Peyer's patch (tissue), 4 donors: Measurements from ENCODE around the gene TMC1. TPM values are rescaled to one million over a fixed set of nuclear protein-coding genes. Genes with fewer than 3 reads are reported as not detected.
"Not testable (repeated sequence)": the region's sequence is repeated elsewhere in the genome, so short reads cannot be mapped to it uniquely, and the experiment has no call there.

Experiments
- DNase-seq, 3 donors: peaks; one replicate each; pipeline ENCODE4 v3.0.0-alpha.2; 2017 to 2019
- H3K27ac ChIP-seq, 4 donors: fragments of 200-600 bp; sonication (generic); one replicate each; pipeline ENCODE4 v1.5.1; 2016 to 2019
- H3K27me3 ChIP-seq, 2 donors: fragments of 200-600 bp; sonication (generic); one replicate each; pipeline ENCODE4 v1.5.1; 2019
- H3K36me3 ChIP-seq, 3 donors: fragments of 200-600 bp; sonication (generic); one replicate each; pipeline ENCODE4 v1.5.1; 2016 to 2019
- H3K4me1 ChIP-seq, 4 donors: fragments of 200-600 bp; sonication (generic); one replicate each; pipeline ENCODE4 v1.5.1; 2016 to 2019
- H3K4me3 ChIP-seq, 4 donors: fragments of 200-600 bp; sonication (generic); 1 replicate in 3 of 4; 2 replicates in 1 of 4; pipeline ENCODE4 v1.5.1; 2016 to 2019; ENCODE audit warnings: mild to moderate bottlenecking in 1 of 4
- H3K9me3 ChIP-seq, 4 donors: fragments of 200-600 bp; sonication (generic); one replicate each; pipeline ENCODE4 v1.5.1; 2016 to 2019; ENCODE audit warnings: mild to moderate bottlenecking in 1 of 4
- CTCF ChIP-seq, 6 experiments: fragments of 450-650 bp in 4 of 6; fragments of 200-600 bp in 2 of 6; sonication (generic) in 1 of 6; IDR thresholded peaks; one replicate each; pipeline ENCODE4 v1.5.1; 2017 to 2019; ENCODE audit warnings: antibody characterized with exemption in 6 of 6, mild to moderate bottlenecking in 3 of 6, moderate library complexity in 1 of 6
- POLR2A ChIP-seq, 2 donors: fragments of 450-650 bp; IDR thresholded peaks; one replicate each; pipeline ENCODE4 v1.5.1; 2017; ENCODE audit warnings: antibody characterized with exemption in 2 of 2, mild to moderate bottlenecking in 2 of 2, moderate library complexity in 2 of 2
- total RNA-seq, 4 donors: library from RNA; depleted of rRNA; stranded (reverse); fragments of >200 nt; gene quantifications; one replicate each; pipeline ENCODE4 v1.1.0, GENCODE V29; 2016

Gene TMC1
- total RNA-seq, result not detected

DNA sequence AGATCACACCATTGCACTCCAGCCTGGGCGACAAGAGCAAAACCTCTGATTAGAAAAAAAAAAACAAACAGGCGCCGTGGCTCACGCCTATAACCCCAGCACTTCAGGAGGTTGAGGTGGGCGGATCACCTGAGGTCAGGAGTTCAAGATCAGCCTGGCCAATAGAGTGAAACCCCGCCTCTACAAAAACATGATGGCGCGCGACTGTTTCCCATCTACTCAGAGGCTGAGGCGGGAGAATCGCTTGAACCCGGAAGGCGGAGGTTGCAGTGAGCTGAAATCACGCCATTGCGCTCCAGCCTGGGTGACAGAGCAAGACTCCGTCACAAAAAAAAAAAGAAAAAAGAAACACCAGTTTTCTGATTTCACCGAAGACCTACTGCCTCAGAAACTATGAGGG, at the start of gene TMC1:
Gene TMC1, plus strand, starts transcription at position 193 of the 400 bp plus-strand sequence. CDS start 127,041 bp downstream, outside the sequence.
- H3K4me1 ChIP-seq, H3K9me3 ChIP-seq, H3K27ac ChIP-seq, H3K27me3 ChIP-seq, DNase-seq, H3K36me3 ChIP-seq, H3K4me3 ChIP-seq: not testable (repeated sequence)

DNA sequence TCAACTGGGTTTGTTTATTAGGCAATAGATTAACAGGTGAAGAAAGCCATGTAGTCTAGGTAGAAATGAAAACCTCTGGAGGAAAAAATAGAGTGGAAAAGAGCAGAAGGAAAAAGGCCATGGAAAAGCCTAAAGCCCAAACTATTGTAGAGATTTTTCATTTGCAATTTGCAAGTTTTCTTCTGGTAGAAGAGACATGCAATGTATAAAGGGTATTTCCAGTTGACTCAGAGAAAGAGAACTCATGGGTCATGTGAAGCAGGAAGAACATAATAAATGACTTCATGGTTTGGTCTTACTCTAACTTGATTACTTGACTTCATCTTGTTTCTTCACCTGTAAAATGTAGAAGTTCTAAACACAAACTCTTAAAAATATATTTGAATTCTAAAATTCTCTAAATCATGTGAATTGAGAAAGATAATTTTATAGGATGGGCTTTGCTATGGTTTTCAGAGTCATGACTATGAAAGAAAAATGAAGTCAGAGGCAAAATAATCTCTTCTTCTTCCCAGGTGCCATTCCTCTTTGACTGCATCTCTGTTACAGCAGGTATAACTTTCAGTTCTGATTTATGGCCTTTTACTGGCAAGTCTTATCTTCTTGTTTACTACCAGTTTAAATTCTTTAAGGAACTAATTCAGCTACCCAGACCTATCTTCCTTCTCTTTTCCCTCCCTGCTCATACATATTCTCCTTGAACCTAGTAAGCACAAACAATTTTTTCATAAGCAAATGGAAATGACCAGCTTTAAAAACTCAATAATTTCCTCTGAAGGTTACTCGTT, 47.7 kb upstream of the TMC1 start:
- no peak for TF ChIP-seq POLR2A (IDR thresholded peaks at IDR 0.05)
- no peak for TF ChIP-seq CTCF (IDR thresholded peaks at IDR 0.05)
- Histone ChIP-seq H3K4me3 (no peak overlapping the region), H3K4me1 (peaks cover 0 to 22% (median 4%) of the 10 kb centered on the region in 4 donors), H3K27ac (peak overlapping the region in 1 of 4 donors; percentile 15), H3K27me3 (no peaks in the 10 kb centered on the region), H3K36me3 (no peaks in the 10 kb centered on the region), H3K9me3 (no peaks in the 10 kb centered on the region)
- DNase-seq, result no peak

DNA sequence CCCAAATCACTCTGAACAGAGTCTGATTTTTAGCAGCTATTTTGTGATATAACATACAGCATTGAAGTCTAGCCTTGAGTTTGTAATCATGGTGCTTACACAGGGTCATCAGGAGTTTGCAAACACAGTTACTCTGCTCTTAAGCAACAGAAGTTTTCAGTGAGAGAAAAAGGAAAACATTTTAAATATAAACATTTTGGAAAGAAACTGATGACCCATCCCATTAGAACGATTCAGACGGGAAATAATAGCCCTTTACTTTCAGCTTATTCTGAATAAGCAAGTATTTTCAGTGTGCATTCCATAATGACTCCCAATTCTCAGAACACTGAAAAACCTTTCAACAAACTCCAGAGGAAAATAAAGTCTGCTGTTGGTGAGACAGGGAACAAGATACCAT, 46.7 kb upstream of the TMC1 start:
- Histone ChIP-seq H3K4me1 (peaks cover 0 to 22% (median 4%) of the 10 kb centered on the region in 4 donors), H3K4me3 (no peak overlapping the region), H3K36me3 (no peaks in the 10 kb centered on the region), H3K27me3 (no peaks in the 10 kb centered on the region), H3K27ac (no peak overlapping the region), H3K9me3 (no peaks in the 10 kb centered on the region)
- no peak for TF ChIP-seq POLR2A (IDR thresholded peaks at IDR 0.05)
- TF ChIP-seq CTCF (IDR thresholded peaks at IDR 0.05), result no peak
- DNase-seq, result no peak

GRCh38 chr9:72476100-72476499, 45.3 kb upstream of the TMC1 start:
- H3K27ac ChIP-seq, result no peak overlapping the region
- DNase-seq, result no peak
- H3K4me1 ChIP-seq, result peaks cover 0 to 22% (median 4%) of the 10 kb centered on the region in 4 donors
- H3K36me3 ChIP-seq, result no peaks in the 10 kb centered on the region
- no peak for TF ChIP-seq CTCF (IDR thresholded peaks at IDR 0.05)
- no peak for TF ChIP-seq POLR2A (IDR thresholded peaks at IDR 0.05)
- no peaks in the 10 kb centered on the region for H3K27me3 ChIP-seq
- H3K9me3 ChIP-seq, result no peaks in the 10 kb centered on the region
- no peak overlapping the region for H3K4me3 ChIP-seq

- H3K27ac ChIP-seq, result peak overlapping the region in 2 of 4 donors; percentile 63 to 73
- DNase-seq, result peak in 1 of 3 donors; percentile 85
Observed at GRCh38 chr9:72476617-72477437, 44.6 kb upstream of the TMC1 start.

More at GRCh38 chr9:72476617-72477437, 44.6 kb upstream of the TMC1 start:
- Histone ChIP-seq H3K4me3 (no peak overlapping the region), H3K4me1 (peaks cover 0 to 22% (median 4%) of the 10 kb centered on the region in 4 donors), H3K36me3 (no peaks in the 10 kb centered on the region), H3K9me3 (no peaks in the 10 kb centered on the region), H3K27me3 (no peaks in the 10 kb centered on the region)
- no peak for TF ChIP-seq CTCF (IDR thresholded peaks at IDR 0.05)
- TF ChIP-seq POLR2A (IDR thresholded peaks at IDR 0.05), result no peak
